ENCODE measurements around the gene ZNF536.

DNA sequence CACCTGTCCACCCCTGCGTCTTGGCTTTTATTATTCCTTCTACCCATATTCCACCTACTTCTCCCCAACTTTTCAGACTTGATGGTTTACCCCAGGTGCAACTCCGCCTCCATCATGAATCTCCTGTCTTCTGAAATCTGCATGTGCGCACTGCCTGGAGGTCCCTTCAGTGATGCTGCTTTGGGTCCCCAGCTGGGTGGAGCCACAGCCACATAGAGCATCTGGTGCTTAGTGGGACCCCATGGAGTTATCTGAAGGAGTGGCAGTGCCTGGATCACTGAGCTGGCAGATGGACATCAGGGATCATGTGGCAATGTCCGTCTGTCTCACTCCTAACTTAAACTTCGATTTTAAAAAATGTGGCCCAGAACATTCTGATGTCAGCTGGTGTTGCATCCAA lies 13.5 kb downstream of the ZNF536 start:
- TF ChIP-seq EP300 (IDR thresholded peaks at IDR 0.05) = no peak
- TF ChIP-seq, protein P1, sequence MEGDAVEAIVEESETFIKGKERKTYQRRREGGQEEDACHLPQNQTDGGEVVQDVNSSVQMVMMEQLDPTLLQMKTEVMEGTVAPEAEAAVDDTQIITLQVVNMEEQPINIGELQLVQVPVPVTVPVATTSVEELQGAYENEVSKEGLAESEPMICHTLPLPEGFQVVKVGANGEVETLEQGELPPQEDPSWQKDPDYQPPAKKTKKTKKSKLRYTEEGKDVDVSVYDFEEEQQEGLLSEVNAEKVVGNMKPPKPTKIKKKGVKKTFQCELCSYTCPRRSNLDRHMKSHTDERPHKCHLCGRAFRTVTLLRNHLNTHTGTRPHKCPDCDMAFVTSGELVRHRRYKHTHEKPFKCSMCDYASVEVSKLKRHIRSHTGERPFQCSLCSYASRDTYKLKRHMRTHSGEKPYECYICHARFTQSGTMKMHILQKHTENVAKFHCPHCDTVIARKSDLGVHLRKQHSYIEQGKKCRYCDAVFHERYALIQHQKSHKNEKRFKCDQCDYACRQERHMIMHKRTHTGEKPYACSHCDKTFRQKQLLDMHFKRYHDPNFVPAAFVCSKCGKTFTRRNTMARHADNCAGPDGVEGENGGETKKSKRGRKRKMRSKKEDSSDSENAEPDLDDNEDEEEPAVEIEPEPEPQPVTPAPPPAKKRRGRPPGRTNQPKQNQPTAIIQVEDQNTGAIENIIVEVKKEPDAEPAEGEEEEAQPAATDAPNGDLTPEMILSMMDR (IDR thresholded peaks at IDR 0.05) = no peak

Data from tibial nerve (tissue), 4 donors.